Esophagus (tissue), 2 donors: ENCODE measurements around the gene CRIP2. TPM values are rescaled to one million over a fixed set of nuclear protein-coding genes. Genes with fewer than 3 reads are reported as not detected.

Experiments used
- H3K27ac ChIP-seq, 2 donors: one replicate each; pipeline ENCODE4 v1.5.1; 2013; ENCODE audit warnings: low read depth in 2 of 2, mild to moderate bottlenecking in 2 of 2, inconsistent platforms in 1 of 2, low read length in 1 of 2, moderate library complexity in 1 of 2
- H3K27me3 ChIP-seq, 2 donors: one replicate each; pipeline ENCODE4 v1.6.1; 2013; ENCODE audit warnings: low read length in 2 of 2, control low read depth in 1 of 2, mild to moderate bottlenecking in 1 of 2; ENCODE audit not compliant: insufficient read depth in 2 of 2, control insufficient read depth in 1 of 2
- H3K36me3 ChIP-seq, 2 donors: one replicate each; pipeline ENCODE4 v1.6.1; 2013; ENCODE audit warnings: low read length in 1 of 2; ENCODE audit not compliant: control insufficient read depth in 2 of 2, insufficient read depth in 2 of 2
- H3K4me1 ChIP-seq, 2 donors: one replicate each; pipeline ENCODE4 v1.6.1; 2013; ENCODE audit warnings: low read length in 1 of 2; ENCODE audit not compliant: control insufficient read depth in 2 of 2, insufficient read depth in 2 of 2
- H3K4me3 ChIP-seq, 2 donors: one replicate each; pipeline ENCODE4 v1.5.1; 2013; ENCODE audit warnings: low read length in 2 of 2, mild to moderate bottlenecking in 2 of 2, low read depth in 1 of 2, moderate library complexity in 1 of 2
- H3K9me3 ChIP-seq, 2 donors: one replicate each; pipeline ENCODE4 v1.6.1; 2013; ENCODE audit warnings: mild to moderate bottlenecking in 2 of 2, low read depth in 1 of 2, low read length in 1 of 2, moderate library complexity in 1 of 2; ENCODE audit not compliant: control insufficient read depth in 2 of 2, insufficient read depth in 1 of 2
- WGBS, 2 donors: extraction: QIAGEN DNeasy Blood & Tissue Kit; methylation state at CpG; one replicate each; pipeline ENCODE4 v1.1.7; 2013; 5-methylcytosine and 5-hydroxymethylcytosine counted together
- polyA plus RNA-seq, 2 donors: library from polyadenylated mRNA; stranded (reverse); fragments of 200-250 nt; gene quantifications; one replicate each; pipeline ENCODE4 v1.2.3, GENCODE V29; 2013
- donor health status: healthy with polysubstance abuse.
- donor health status: Bipolar disorder and iron deficiency.

The CRIP2 gene
- polyA plus RNA-seq, 2 donors: 99.5 to 145 TPM

DNA sequence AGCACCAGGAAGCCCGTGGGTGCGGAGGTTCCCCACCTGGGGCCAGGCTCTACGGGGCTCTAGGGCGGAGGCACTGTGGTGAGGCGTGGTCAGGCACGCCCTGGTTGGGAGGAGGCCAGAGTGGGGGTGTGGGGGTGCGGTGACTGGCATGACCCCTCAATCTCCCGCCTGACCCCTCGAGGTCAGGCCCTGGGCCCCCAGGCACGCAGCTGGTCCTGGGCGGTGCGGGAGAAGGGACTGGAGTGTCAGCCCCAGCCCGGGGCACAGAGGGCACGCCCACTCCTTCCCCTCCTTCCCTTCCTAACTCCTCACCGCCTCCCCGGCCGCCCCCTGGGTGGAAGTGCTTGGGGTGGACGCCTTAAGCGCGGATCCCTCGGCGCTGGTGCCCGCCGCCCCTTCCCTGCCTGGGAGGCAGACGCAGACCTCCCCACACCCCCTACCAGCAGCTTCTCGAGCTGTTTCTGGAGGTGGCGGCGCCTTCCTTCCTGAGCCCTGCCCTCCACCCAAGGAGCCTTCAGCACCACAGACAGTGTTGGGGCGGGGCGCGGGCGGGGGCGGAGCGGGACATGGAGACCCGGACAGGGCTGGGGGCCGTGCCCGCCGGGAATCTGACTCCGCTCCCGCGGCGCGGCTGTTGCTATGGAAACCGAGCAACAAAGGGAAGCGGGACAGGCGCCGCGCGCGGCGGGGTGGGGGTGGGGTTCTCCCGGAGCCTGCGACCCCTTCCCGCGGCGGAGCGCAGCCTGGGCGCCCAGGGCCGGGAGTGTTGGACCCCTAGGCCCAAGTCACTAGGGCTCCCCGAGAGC, 741 bp upstream of the CRIP2 start:
- Histone ChIP-seq H3K36me3 (peaks cover 0 to 3% of the 10 kb centered on the region in 2 donors), H3K27ac (peak overlapping the region; percentile 91 to 93), H3K4me3 (peak overlapping the region; percentile 62 to 67), H3K9me3 (no peaks in the 10 kb centered on the region), H3K27me3 (no peaks in the 10 kb centered on the region), H3K4me1 (peaks cover 17 to 52% of the 10 kb centered on the region in 2 donors)
- 1 to 5% methylated on average over 41 to 60 of the region's 60 CpGs for WGBS, 2 donors

DNA sequence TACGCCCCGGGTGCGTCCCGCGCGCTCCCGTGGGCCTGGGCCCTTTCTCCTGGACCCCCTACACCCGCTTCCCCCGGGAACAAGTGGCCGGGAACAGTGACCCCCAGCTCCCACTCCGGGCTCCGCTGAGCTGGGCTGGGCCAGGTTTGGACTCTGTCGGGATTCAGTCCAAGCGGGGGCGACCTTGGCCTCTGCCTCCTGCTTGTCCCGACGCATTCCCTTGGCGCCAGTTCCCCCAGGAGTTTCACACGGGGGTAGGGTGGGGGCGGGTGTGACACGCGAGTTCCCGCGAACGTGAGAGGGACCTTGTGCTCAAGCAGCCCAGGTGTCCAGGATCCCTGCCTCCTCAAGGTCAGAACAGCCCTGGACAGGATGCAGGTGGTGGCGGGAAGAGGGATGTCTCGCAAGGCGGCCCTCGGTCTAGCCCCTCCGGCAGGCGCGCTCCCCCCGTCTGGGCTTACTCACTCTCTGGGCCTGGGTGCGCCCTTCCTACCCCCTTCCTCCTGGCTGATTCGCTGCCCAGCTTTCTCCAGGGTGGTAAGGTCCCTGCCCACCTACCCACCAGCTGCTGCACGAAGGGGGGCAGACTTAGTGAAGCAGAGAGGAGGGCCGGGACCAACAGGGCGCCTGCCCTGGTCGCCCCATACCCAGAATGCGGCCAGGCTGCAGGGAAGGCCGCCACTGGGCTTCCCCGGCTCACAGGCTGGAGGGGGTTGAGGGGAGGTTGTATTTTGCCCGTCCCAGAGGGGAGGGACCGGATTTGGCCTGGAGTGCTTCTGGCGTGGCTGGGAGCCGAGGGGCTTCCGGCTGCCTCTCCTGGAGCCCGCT, 862 bp downstream of the CRIP2 start:
- peak overlapping the region; percentile 67 for H3K4me3 ChIP-seq
- H3K36me3 ChIP-seq: no peaks in the 10 kb centered on the region
- 3 to 7% methylated on average over 47 to 48 of the region's 48 CpGs for WGBS, 2 donors
- H3K27ac ChIP-seq: peak overlapping the region; percentile 91 to 93
- peaks cover 17 to 43% of the 10 kb centered on the region in 2 donors for H3K4me1 ChIP-seq
- H3K9me3 ChIP-seq: no peaks in the 10 kb centered on the region
- H3K27me3 ChIP-seq: no peaks in the 10 kb centered on the region

DNA sequence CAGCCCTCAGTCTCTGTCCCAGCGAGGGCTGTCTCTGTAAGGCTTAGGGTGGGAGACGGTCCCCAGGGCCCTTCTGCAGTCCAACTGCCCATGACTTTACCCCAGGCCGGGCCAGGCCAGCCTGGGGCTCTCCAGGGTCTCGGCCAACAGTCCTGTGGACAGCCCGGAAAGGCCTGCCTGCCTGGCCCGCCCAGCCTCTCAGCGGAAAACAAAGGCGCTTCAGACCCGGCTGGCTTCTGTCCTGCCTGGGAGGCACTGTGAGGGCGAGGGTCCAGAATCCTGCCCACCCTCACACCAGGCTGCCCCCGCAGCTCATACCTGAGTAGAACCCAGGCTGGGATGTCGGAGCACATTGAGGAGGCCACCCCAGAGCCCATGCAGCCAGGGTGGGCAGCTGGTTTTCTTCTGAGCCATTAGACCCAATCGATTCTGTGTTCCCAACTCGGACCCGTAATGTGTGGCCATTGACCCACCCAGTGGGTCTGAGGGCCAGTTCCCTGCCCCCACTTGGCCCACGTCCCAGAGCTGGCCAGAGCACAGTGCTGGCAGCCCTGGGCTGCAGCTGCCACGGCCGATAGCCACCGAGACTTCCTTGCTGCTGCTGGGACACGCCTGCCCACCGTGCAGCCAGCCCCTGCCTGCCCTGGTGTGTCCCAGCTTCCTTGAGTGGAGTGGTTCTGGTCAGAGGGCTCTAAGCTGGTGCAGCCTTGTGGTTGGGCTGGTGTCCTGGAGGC, 1.6 kb downstream of the CRIP2 start:
- H3K4me3 ChIP-seq: peak overlapping the region; percentile 67
- no peaks in the 10 kb centered on the region for H3K9me3 ChIP-seq
- no peaks in the 10 kb centered on the region for H3K27me3 ChIP-seq
- peaks cover 17 to 47% of the 10 kb centered on the region in 2 donors for H3K4me1 ChIP-seq
- H3K27ac ChIP-seq: peak overlapping the region; percentile 91 to 93
- WGBS, 2 donors: 11 to 25% methylated on average over 20 to 21 of the region's 21 CpGs
- no peaks in the 10 kb centered on the region for H3K36me3 ChIP-seq

DNA sequence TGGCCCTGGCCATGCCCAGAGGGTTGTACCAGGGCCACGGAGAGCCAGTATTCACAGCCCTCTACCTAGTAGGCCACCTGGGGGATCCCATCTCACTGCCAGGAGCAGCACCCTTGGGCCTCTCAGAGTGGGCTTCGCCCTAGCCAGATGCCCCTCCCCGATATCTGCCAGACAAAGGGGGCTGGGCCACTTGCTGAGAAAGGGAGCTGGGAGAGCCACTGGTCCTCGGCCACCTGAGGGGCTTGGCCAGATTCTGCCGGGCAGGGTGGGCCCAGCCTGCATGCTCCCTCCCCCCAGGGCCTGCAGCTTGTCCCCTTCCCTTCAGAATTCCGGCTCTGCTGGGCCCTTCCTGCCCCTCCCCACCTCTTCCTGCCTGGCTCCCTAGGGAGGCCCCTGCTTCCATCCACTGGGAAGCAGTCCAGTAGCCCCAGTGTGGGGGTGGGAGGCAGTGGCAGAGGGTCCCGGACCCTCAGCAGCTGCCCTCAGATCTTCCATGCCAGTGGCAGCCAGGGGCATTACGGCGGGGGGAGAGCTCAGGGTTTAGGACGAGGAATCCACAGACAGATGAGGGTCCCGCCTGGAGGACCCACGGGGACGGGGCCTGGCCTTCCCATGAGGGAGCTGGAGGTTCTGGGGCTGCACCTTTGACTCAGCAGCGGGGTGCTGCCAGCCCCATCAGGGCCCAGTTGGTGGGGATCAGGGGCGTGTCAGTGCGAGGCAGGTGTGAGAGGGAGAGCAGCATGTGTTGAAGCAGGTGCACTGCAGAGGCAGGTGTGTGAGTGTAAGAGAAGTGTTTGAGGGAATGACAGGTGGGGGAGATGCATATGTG, 2.4 kb downstream of the CRIP2 start:
- no peaks in the 10 kb centered on the region for H3K27me3 ChIP-seq
- no peaks in the 10 kb centered on the region for H3K36me3 ChIP-seq
- H3K9me3 ChIP-seq: no peaks in the 10 kb centered on the region
- 43 to 46% methylated on average over 16 of the region's 16 CpGs for WGBS, 2 donors
- peak overlapping the region; percentile 67 for H3K4me3 ChIP-seq
- H3K4me1 ChIP-seq: peaks cover 17 to 52% of the 10 kb centered on the region in 2 donors
- H3K27ac ChIP-seq: peak overlapping the region; percentile 91 to 93

DNA sequence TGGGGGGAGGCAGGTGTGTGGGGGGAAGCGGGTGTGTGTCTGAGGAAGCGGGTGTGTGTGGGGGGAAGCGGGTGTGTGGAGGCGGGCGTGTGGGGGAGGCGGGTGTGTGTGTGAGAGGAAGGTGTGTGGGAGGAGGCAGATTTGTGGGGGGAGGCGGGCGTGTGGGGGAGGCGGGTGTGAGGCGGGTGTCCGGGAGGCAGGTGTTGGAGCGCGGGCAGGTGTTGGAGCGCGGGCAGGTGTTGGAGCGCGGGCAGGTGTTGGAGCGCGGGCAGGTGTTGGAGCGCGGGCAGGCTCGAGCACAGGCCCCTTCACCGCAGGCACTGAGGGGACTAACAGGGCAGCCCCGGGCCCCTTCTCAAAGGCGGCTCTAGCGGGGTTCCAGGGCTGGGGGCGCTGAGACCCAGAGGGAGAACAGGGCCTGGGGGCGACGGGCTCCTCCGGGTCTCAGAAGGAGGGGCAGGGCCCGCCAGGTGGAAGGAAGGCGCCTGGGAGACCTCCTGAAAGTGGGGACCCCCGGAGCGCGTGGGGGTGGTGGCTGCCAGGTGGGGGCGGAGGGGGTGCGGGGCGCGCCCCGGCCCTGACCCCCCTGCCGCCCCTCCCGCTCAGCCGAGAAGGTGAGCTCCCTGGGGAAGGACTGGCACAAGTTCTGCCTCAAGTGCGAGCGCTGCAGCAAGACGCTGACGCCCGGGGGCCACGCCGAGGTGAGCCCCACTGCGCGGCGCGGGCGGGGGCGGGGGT, 3.2 kb downstream of the CRIP2 start:
- WGBS, 2 donors: 51 to 55% methylated on average over 23 to 54 of the region's 56 CpGs
- H3K27me3 ChIP-seq: no peaks in the 10 kb centered on the region
- H3K27ac ChIP-seq: peak overlapping the region in 1 of 2 donors; percentile 93
- no peaks in the 10 kb centered on the region for H3K36me3 ChIP-seq
- H3K9me3 ChIP-seq: no peaks in the 10 kb centered on the region
- H3K4me1 ChIP-seq: peaks cover 15 to 52% of the 10 kb centered on the region in 2 donors
- no peak overlapping the region for H3K4me3 ChIP-seq

DNA sequence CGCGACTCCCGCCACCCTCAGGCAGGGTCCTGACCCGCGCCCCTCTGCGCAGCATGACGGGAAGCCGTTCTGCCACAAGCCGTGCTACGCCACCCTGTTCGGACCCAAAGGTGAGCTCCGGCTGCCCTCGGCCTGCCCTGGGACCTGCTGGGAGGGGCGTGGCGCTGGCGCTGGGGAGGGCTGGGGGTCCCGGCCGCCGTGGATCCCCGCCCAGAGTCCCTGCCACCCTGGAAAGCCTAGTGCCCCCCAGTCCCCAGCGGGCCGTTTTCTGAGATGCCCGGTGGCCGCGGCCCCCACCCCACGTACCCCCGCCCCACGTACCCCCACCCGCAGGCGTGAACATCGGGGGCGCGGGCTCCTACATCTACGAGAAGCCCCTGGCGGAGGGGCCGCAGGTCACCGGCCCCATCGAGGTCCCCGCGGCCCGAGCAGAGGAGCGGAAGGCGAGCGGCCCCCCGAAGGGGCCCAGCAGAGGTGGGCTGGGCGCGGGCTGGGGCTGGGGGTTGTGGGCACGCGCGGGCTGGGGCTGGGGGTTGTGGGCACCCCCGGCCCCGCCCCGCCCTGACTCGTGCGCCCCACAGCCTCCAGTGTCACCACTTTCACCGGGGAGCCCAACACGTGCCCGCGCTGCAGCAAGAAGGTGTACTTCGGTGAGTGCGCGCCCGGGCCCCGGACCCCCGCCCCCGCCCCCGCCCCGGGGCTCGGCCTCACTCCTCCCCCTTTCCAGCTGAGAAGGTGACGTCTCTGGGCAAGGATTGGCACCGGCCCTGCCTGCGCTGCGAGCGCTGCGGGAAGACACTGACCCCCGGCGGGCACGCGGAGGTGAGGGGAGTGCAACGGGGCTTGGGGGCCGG, 4.0 kb downstream of the CRIP2 start:
- Histone ChIP-seq H3K36me3 (no peaks in the 10 kb centered on the region), H3K4me3 (no peak overlapping the region), H3K4me1 (peaks cover 10 to 52% of the 10 kb centered on the region in 2 donors), H3K27me3 (no peaks in the 10 kb centered on the region), H3K27ac (no peak overlapping the region), H3K9me3 (no peaks in the 10 kb centered on the region)
- WGBS, 2 donors: 55 to 69% methylated on average over 64 to 81 of the region's 81 CpGs

DNA sequence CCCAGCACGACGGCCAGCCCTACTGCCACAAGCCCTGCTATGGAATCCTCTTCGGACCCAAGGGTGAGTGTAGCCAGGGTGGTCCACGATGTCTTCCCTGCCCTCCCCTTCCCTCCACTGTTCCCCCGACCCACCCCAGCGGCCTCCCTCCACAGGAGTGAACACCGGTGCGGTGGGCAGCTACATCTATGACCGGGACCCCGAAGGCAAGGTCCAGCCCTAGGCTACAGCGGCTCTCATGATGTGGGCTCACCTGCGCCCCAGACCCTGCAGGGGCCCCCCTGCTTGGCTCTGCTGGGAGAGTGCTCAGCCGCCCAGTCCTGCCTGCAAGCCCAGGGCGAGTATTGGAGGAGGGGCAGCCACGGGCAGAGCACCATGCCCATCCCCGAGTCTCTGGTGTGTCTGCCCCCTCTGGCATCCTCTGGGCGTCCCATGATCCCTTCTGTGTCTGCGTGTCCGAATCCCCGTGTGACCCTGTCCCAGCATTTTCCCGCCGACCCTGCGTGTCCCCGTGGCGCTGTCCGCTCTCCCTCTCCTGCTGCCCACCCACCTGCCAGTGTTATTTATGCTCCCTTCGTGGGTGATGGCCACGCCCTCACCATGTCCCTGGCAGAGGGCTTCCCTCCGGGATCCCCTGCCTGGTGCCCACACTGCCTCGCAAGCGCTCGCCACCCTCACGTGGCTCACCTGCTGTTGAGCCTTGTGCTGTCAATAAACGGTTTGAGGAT, 5.0 kb downstream of the CRIP2 start:
- WGBS, 2 donors: 62 to 65% methylated on average over 34 of the region's 34 CpGs
- H3K27ac ChIP-seq: no peak overlapping the region

More for the DNA sequence above, 5.0 kb downstream of the CRIP2 start:
- Histone ChIP-seq H3K36me3 (no peaks in the 10 kb centered on the region), H3K27me3 (no peaks in the 10 kb centered on the region), H3K9me3 (no peaks in the 10 kb centered on the region), H3K4me3 (no peak overlapping the region), H3K4me1 (peaks cover 16 to 53% of the 10 kb centered on the region in 2 donors)
